Mesenchymal stem cell (in vitro differentiated cells and primary cell): ENCODE measurements around the gene GMPPA.

Experiments used
- DNase-seq: peaks from one replicate; pipeline ENCODE4 v3.0.0-alpha.2; 2013
- H2AFZ ChIP-seq: one replicate; pipeline ENCODE4 v1.6.1; 2013; ENCODE audit warnings: low read depth, mild to moderate bottlenecking, control low read depth, inconsistent platforms, low read length, moderate library complexity
- H2AK5ac ChIP-seq: 2 replicates; pipeline ENCODE4 v1.6.1; 2013; ENCODE audit warnings: low read length, moderate library complexity, mild to moderate bottlenecking, inconsistent platforms; ENCODE audit not compliant: severe bottlenecking
- H2BK120ac ChIP-seq: one replicate; pipeline ENCODE4 v1.6.1; 2013; ENCODE audit warnings: low read depth, mild to moderate bottlenecking, inconsistent platforms, low read length, moderate library complexity
- H2BK12ac ChIP-seq, 2 experiments: one replicate each; pipeline ENCODE4 v1.6.1; 2013; ENCODE audit warnings: inconsistent platforms in 2 of 2, low read length in 2 of 2, mild to moderate bottlenecking in 2 of 2, moderate library complexity in 2 of 2, control low read depth in 1 of 2
- H2BK15ac ChIP-seq: one replicate; pipeline ENCODE4 v1.6.1; 2013; ENCODE audit warnings: mild to moderate bottlenecking, low read depth, inconsistent platforms; ENCODE audit not compliant: poor library complexity, severe bottlenecking
- H2BK5ac ChIP-seq: 2 replicates; pipeline ENCODE4 v1.6.1; 2013; ENCODE audit warnings: low read depth, mild to moderate bottlenecking, low read length, control low read depth, inconsistent platforms; ENCODE audit not compliant: poor library complexity, severe bottlenecking
- H3K14ac ChIP-seq, 2 experiments: one replicate each; pipeline ENCODE4 v1.6.1; 2013; ENCODE audit warnings: inconsistent platforms in 2 of 2, low read length in 2 of 2, control low read depth in 1 of 2, mild to moderate bottlenecking in 1 of 2, moderate library complexity in 1 of 2
- H3K18ac ChIP-seq, 2 experiments: one replicate each; pipeline ENCODE4 v1.6.1; 2013; ENCODE audit warnings: inconsistent platforms in 2 of 2, low read length in 2 of 2, control low read depth in 1 of 2, low read depth in 1 of 2, mild to moderate bottlenecking in 1 of 2
- H3K23ac ChIP-seq, 2 experiments: one replicate each; pipeline ENCODE4 v1.6.1; 2013; ENCODE audit warnings: inconsistent platforms in 2 of 2, low read length in 2 of 2, mild to moderate bottlenecking in 2 of 2, moderate library complexity in 2 of 2, control low read depth in 1 of 2
- H3K27ac ChIP-seq: 2 replicates; pipeline ENCODE4 v1.5.1; 2013; ENCODE audit warnings: mild to moderate bottlenecking, moderate library complexity, low read length, control low read depth, inconsistent platforms; ENCODE audit not compliant: poor library complexity, severe bottlenecking
- H3K27me3 ChIP-seq, 2 experiments: 2 replicates each; pipeline versions ENCODE4 v1.6.1 to v1.7.0; 2013; ENCODE audit warnings: low read length in 2 of 2, mild to moderate bottlenecking in 2 of 2, moderate library complexity in 2 of 2, control low read depth in 1 of 2, inconsistent platforms in 1 of 2; ENCODE audit not compliant: control insufficient read depth in 1 of 2, insufficient read depth in 1 of 2
- H3K36me3 ChIP-seq, 2 experiments: 2 replicates each; pipeline versions ENCODE4 v1.6.1 to v1.7.0; 2013; ENCODE audit warnings: low read length in 2 of 2, control low read depth in 1 of 2, inconsistent platforms in 1 of 2, low read depth in 1 of 2, mild to moderate bottlenecking in 1 of 2; ENCODE audit not compliant: insufficient read depth in 2 of 2, control insufficient read depth in 1 of 2
- H3K4ac ChIP-seq, 2 experiments: one replicate each; pipeline ENCODE4 v1.6.1; 2013; ENCODE audit warnings: inconsistent platforms in 2 of 2, low read length in 2 of 2, mild to moderate bottlenecking in 2 of 2, moderate library complexity in 2 of 2, control low read depth in 1 of 2, low read depth in 1 of 2
- H3K4me1 ChIP-seq: 2 replicates; pipeline ENCODE4 v1.6.1; 2013; ENCODE audit warnings: low read depth, low read length, control low read depth; ENCODE audit not compliant: control insufficient read depth, insufficient read depth
- H3K4me2 ChIP-seq: 2 replicates; pipeline ENCODE4 v1.6.1; 2013; ENCODE audit warnings: low read length, mild to moderate bottlenecking, inconsistent platforms; ENCODE audit not compliant: poor library complexity, severe bottlenecking
- H3K4me3 ChIP-seq, 2 experiments: 2 replicates each; pipeline versions ENCODE4 v1.5.1 to v1.7.0; 2013; ENCODE audit warnings: low read length in 2 of 2, mild to moderate bottlenecking in 2 of 2, control low read depth in 1 of 2, low read depth in 1 of 2; ENCODE audit not compliant: insufficient read depth in 1 of 2
- H3K79me1 ChIP-seq: replicated peaks from 2 replicates; pipeline ENCODE4 v1.6.1; 2013; ENCODE audit warnings: mild to moderate bottlenecking, control low read depth, low read length, inconsistent platforms; ENCODE audit not compliant: poor library complexity, severe bottlenecking
- H3K9ac ChIP-seq: 2 replicates; pipeline ENCODE4 v1.7.0; 2013; ENCODE audit warnings: mild to moderate bottlenecking, low read length, moderate library complexity
- H3K9me3 ChIP-seq: 2 replicates; pipeline ENCODE4 v1.7.0; 2013; ENCODE audit warnings: mild to moderate bottlenecking, low read length; ENCODE audit not compliant: control insufficient read depth
- H4K8ac ChIP-seq: one replicate; pipeline ENCODE4 v1.6.1; 2013; ENCODE audit warnings: inconsistent platforms, mild to moderate bottlenecking, low read length, moderate library complexity
- H4K91ac ChIP-seq: one replicate; pipeline ENCODE4 v1.6.1; 2013; ENCODE audit warnings: mild to moderate bottlenecking, low read length, inconsistent platforms
- WGBS: methylation state at CpG from one replicate; pipeline ENCODE4 v1.1.7; 2013; ENCODE audit warnings: mixed read lengths; 5-methylcytosine and 5-hydroxymethylcytosine counted together

Gene GMPPA

GRCh38 chr2:219468410-219469185 is 30.1 kb upstream of the GMPPA start:
- no peak overlapping the region for H2BK15ac ChIP-seq
- peaks cover 8% of the 10 kb centered on the region for H3K79me1 ChIP-seq
- peak overlapping the region in 1 of 2 experiments; percentile 7 for H2BK12ac ChIP-seq
- H2BK120ac ChIP-seq: no peak overlapping the region
- H4K8ac ChIP-seq: no peak overlapping the region
- H3K4me2 ChIP-seq: no peak overlapping the region
- no peak overlapping the region for H3K27ac ChIP-seq
- DNase-seq: no peak
- no peaks in the 10 kb centered on the region for H3K9me3 ChIP-seq
- no peak overlapping the region for H2BK5ac ChIP-seq
- H3K4me3 ChIP-seq: no peak overlapping the region
- H3K27me3 ChIP-seq: no peaks in the 10 kb centered on the region
- no peak overlapping the region for H3K9ac ChIP-seq
- H3K4me1 ChIP-seq: peaks cover 28% of the 10 kb centered on the region
- no peak overlapping the region for H2AFZ ChIP-seq
- H3K36me3 ChIP-seq: peaks cover 90 to 92% of the 10 kb centered on the region in 2 experiments
- no peak overlapping the region for H4K91ac ChIP-seq
- peak overlapping the region in 1 of 2 experiments; percentile 79 for H3K18ac ChIP-seq
- 95% methylated on average over 23 of the region's 23 CpGs for WGBS
- no peak overlapping the region for H3K23ac ChIP-seq
- H2AK5ac ChIP-seq: peak overlapping the region; percentile 19
- no peak overlapping the region for H3K4ac ChIP-seq
- no peak overlapping the region for H3K14ac ChIP-seq

GRCh38 chr2:219469186-219469724 is 29.4 kb upstream of the GMPPA start:
- no peak overlapping the region for H2AFZ ChIP-seq
- H4K91ac ChIP-seq: peak overlapping the region; percentile 43
- H3K4ac ChIP-seq: peak overlapping the region in 1 of 2 experiments; percentile 52
- peak overlapping the region; percentile 16 for H4K8ac ChIP-seq
- peak overlapping the region in 1 of 2 experiments; percentile 41 for H3K14ac ChIP-seq
- H3K4me1 ChIP-seq: peaks cover 28% of the 10 kb centered on the region
- H3K9me3 ChIP-seq: no peaks in the 10 kb centered on the region
- no peak overlapping the region for H2BK15ac ChIP-seq
- peak; percentile 80 for DNase-seq
- peak overlapping the region; percentile 38 for H3K9ac ChIP-seq
- H3K18ac ChIP-seq: peak overlapping the region in 1 of 2 experiments; percentile 79
- H3K4me2 ChIP-seq: no peak overlapping the region
- H3K79me1 ChIP-seq: peaks cover 7% of the 10 kb centered on the region
- no peak overlapping the region for H2AK5ac ChIP-seq
- peak overlapping the region in 1 of 2 experiments; percentile 7 for H2BK12ac ChIP-seq
- H3K36me3 ChIP-seq: peaks cover 90 to 95% of the 10 kb centered on the region in 2 experiments
- H3K27ac ChIP-seq: no peak overlapping the region
- H2BK120ac ChIP-seq: no peak overlapping the region
- no peak overlapping the region for H3K23ac ChIP-seq
- H3K27me3 ChIP-seq: no peaks in the 10 kb centered on the region
- 71% methylated on average over 16 of the region's 16 CpGs for WGBS
- no peak overlapping the region for H3K4me3 ChIP-seq
- H2BK5ac ChIP-seq: no peak overlapping the region

GRCh38 chr2:219470429-219470828 is 28.3 kb upstream of the GMPPA start:
- H3K14ac ChIP-seq: no peak overlapping the region
- H3K36me3 ChIP-seq: peaks cover 86 to 95% of the 10 kb centered on the region in 2 experiments
- H3K4ac ChIP-seq: no peak overlapping the region
- H4K91ac ChIP-seq: no peak overlapping the region
- H3K79me1 ChIP-seq: peaks cover 3% of the 10 kb centered on the region
- no peak overlapping the region for H2BK15ac ChIP-seq
- no peak overlapping the region for H2BK12ac ChIP-seq
- no peak for DNase-seq
- H3K27me3 ChIP-seq: no peaks in the 10 kb centered on the region
- H3K23ac ChIP-seq: no peak overlapping the region
- no peak overlapping the region for H2BK5ac ChIP-seq
- no peak overlapping the region for H2AFZ ChIP-seq
- no peak overlapping the region for H3K27ac ChIP-seq
- H4K8ac ChIP-seq: no peak overlapping the region
- H3K9me3 ChIP-seq: no peaks in the 10 kb centered on the region
- no peak overlapping the region for H3K18ac ChIP-seq
- no peak overlapping the region for H3K4me3 ChIP-seq
- peaks cover 29% of the 10 kb centered on the region for H3K4me1 ChIP-seq
- H3K9ac ChIP-seq: no peak overlapping the region
- H2AK5ac ChIP-seq: no peak overlapping the region
- WGBS: 95% methylated on average over 4 of the region's 4 CpGs
- no peak overlapping the region for H3K4me2 ChIP-seq
- no peak overlapping the region for H2BK120ac ChIP-seq
